Measurements from ENCODE around the gene C1orf21.

Gene C1orf21

DNA sequence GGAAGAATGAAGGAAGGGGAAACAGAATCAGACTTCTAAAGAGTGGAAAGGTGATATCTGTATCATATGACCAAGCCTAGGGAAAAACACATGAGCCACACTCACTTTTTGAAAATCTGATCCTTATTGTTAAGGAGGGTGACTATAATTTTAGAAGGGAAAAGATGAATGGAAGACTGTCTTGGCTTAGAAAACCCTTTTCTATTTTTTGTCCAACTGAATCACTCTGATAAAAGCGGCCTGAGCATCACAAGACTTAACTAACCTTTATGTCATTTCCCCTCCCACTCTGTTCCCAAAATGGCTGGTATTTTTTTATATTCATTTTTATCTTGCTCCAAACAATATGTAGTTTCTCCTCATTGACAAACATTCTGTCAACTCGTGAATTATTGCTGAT, 169.8 kb downstream of the C1orf21 start:
- DNase-seq (ENCODE audit: low spot score): no peak

DNA sequence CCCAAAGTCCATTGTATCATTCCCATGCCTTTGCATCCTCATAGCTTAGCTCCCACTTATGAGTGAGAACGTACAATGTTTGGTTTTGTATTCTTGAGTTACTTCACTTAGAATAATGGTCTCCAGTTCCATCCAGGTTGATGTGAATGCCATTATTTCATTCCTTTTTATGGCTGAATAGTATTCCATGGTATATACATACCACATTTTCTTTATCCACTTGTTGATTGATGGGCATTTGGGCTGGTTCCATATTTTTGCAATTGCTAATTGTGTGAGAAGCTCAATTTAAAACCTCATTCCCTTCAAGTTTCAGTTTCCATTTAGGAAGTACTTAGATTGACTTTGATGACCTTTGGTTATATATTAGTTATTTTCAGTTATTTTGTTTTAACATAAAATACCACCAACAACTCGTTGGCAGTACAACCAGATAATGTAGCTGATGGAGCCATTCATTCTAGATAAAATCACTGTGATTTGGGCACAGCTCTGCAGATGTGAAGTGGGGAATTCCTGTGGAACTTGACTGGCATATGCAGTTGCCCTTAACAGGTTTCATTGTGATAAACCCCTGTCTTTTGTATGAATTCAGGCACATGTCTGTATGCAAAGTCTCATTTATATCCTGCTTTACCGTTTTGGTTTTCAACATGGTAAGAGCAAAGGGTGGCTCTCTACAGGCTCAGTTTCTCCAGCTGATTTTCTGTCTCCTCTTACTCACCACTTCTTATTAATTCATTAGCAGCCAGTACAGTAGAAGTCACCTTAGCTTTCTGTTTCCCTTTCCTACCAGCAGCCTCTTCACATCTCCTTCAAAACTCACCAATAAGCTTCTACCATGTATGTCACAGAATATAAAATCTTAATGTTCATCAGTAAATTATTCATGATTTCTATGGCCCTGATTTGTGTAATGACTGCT, 170.9 kb downstream of the C1orf21 start:
- no peak for DNase-seq (ENCODE audit: low spot score)

DNA sequence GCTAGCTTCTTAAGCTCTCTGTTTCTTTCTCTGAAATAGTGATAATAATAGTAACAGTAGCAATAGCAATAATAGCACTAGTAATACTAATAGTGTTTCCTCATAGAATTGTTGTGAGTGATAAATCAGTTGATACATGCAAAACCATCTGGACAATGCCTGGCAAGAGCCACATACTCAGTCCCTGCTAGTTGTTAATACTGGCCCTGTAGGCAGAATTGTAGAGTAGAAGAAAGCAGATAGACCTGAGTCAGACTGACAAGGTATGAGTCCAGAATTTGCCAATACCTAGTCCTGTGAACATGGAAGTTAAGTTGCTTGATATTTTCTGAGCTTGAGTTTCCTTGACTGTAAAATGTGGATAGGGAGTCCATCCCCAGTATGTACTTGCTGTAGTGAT, 171.9 kb downstream of the C1orf21 start:
- DNase-seq (ENCODE audit: low spot score): no peak

DNA sequence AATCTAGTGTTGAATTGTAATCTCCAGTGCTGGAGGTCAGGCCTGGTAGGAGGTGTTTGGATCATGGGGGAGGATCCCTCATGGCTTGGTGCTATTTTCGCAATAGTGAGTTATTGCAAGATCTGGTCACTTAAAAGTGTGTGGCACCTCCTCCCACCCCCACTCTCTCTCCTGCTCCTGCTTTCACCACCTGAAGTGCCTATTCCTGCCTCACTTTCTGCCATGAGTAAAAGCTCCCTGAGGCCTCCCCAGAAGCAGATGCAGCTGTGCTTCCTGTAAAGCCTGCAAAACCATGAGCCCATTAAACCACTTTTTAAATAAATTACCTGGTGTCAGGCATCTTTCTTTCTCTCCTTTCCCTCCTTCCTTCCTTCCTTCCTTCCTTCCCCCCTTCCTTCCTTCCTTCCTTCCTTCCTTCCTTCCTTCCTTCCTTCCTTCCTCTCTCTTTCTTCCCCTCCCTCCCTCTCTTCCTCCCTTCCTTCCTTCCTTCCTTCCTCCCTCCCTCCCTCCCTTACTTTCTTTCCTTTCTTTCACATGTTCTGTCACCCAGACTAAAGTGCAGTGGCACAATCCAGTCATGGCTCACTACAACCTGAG, 172.4 kb downstream of the C1orf21 start:
- no peak for DNase-seq (ENCODE audit: low spot score)

DNA sequence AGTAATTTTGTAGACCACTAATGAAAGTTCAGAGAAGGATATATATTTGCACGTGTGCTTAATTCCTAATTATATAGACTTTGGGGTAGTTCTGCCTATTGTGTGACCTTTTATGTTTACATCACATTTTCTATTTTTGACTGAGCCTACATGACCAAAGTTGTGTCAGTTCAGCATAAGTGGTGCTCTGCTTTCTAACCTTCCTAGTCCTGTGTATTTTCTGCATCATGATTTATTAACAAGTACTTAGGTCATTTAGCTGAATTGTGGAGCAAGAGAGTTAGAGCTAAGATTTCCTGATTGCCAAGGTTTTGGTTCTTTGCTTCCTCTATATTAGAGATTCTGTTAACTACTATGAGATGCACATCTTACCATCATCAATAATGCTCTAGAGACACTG, 176.0 kb downstream of the C1orf21 start:
- DNase-seq (ENCODE audit: low spot score): no peak

DNA sequence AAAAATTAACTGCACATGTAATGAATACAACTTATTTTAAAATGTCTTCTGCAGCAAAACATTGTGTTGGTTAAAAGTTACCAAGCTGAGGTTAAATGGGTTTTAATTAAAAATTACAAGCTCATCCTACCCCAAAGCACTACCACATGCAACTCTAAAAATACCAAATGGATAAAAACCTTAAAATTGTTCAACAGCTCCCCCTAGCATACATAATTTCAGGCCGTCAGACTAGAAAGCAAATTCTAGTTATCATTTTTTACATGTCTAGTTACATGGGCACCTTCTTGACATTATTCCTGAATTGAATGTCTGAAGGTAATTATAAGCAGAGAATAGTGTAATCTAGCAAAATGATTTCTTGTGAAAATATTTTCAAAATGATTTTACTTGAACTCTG, 176.5 kb downstream of the C1orf21 start:
- peak; percentile 29 for DNase-seq (ENCODE audit: low spot score)

DNA sequence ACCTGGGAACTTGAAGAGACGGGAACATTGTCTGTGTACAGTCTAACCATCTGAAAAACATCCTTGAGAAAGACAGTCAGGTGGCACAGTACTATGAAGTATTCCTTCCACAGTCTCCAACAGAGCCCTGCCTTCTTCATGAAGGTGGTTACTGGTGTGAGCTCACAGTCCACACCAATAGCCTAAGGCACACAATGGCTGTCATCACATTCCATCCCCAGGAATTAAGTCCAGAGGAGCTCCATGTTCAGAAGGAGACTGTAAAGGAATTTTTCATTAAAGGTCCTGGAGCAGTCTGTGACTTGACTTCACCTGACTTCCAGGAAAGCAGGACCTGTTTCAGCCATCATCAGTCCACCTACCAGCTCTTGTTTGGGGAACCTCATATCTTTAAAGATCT, 180.2 kb downstream of the C1orf21 start:
- no peak for DNase-seq (ENCODE audit: low spot score)

DNA sequence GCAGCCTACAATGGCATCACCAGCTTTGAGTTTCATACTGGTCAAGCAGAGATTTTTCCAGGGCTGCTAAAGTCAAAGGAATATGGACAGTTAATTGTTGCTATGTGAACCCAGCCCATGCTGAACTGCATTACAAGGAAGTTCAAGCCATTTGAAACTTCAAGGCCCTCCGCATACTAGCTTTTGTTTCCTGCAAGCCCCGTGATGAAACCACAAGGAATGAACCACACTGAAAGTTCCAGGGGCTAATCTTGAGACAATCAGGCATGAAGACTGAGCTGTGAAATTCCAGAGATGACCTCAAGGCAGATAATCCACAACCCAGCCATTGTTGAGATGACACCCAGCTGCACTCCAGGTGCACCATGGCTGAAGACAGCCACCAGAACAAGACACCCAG, 180.8 kb downstream of the C1orf21 start:
- DNase-seq (ENCODE audit: low spot score): no peak

DNA sequence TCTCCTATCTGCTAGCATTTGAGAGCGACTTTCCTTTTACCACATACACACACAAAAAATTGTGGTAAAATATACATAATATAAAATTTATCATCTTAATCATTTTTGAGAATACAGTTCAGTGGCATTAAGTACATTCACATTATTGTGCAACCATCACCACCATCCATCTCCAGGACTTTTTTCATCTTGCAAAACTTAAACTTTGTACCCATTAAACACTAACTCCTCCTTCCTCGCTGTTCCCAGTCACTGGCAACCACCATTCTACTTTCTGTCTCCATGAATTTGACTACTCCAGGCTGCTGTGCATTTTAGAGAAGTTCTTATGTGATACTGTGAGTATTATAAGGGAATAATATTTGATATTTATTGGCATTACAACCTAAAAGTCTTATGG, 181.3 kb downstream of the C1orf21 start:
- DNase-seq (ENCODE audit: low spot score): no peak

DNA sequence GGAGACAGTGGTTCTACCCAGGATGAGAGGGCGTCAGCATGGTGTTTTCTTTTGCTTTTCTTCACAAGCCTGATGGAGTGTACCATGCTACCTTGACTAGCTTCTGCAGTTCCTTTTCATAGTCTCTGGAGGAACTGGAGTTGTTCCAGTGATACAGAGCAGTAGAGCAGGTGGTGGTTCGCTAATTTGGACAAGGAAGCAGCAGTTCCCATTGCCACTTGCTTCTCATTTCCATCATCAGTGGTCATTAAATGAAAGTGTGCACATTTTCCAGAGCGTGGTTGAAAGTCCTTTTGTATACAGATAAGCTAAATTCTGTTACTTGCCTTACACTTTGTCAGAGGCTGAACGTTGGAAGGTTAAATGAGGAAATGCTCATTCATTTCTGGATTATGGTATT, 182.3 kb downstream of the C1orf21 start:
- no peak for DNase-seq (ENCODE audit: low spot score)

DNA sequence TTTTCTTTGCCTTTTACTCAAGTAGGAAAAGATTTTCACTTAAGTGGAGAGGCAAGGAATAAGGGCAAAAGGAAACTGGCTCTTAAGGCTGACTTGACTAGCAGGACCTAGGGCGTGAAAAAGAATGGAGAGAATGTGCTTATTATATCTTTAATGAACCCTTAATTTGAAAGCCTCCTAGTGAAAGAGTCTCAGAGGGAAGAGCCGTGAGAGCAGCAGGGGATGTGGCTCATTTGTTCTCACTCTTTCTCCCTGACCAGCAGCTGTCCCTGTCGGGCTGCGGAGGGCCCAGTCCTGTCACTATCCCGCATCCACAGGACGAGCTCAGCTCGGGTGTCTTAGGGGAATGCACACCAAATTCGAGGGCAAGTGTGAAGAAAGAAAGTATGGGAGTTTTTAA, 187.8 kb downstream of the C1orf21 start:
- peak; percentile 10 for DNase-seq (ENCODE audit: low spot score)

DNA sequence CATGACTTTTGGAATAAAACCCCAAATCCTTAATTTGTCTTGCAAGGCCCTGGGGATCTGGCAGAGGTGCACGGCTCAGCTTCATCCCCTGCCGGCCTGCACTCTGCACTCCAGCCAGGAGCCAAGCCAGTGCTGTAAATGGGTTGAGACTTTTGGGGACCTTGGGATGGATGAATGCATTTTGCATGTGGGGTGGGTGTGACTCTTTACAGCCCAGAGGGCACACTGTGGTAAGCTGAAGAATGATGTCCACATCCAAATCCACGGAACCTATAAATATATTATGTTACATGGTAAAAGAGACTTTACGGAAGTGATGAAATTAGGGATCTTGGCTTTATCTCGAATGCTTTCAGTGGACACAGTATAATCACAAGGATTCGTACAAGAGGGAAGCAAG, 190.0 kb downstream of the C1orf21 start:
- peak; percentile 12 for DNase-seq (ENCODE audit: low spot score)

DNA sequence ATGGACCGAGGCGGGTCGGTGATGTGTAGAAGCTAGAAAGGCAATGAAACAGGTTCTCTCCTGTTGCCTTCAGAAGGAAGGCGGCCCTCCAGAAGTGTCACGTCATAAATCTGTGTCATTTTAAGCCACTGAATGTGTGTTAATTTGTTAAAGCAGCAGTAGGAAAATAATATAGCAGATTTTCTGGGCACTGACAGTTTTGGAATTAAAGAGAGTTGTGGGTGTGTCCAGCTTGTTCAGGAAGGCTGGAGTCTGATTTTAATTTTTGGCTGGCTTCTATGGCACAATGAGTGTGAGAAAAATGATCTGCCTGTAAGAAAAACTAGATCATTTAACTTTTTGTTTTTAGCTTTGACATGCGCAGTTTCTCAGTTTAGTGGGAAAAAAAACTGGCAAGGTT, 190.5 kb downstream of the C1orf21 start:
- DNase-seq (ENCODE audit: low spot score): peak; percentile 9

DNA sequence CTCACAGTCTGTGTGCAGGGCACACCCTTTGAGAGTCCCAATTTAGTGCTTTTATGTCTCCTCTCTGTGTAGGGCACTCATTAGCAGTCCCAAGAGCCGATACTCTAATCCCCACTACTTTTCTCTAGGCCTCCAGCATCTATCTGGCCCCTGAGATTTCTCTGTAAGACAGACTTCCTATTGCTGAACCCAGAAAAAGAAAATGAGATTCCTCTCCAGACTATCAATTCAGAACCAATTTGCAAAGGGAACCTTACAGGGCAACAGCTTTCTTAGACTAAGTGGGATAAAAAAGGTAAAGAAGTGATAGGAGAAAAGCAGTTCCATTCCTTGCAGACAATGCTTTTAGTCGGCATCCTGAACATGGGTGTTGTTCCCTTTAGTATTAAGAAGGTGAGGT, 195.6 kb downstream of the C1orf21 start:
- no peak for DNase-seq (ENCODE audit: low spot score)

DNA sequence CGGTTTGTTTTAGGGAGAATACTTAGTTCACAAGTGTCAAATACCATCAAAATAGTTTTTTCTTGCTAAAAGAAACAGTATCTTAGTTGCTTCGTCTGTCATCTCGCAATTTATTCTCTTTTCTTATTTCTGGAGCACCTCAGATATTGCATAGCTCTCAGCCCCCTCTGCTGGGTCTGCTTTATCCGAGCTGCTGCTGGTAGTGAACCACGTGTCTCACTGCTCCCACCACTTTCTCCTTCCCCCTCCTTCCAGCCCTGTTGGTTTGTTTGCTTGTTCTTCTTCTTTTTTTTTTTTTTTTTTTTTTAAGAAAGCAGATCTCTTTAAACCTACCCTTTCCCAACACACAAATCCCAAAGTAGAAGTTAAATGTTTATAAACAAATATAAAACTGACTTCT, 197.0 kb downstream of the C1orf21 start:
- no peak for DNase-seq (ENCODE audit: low spot score)

DNA sequence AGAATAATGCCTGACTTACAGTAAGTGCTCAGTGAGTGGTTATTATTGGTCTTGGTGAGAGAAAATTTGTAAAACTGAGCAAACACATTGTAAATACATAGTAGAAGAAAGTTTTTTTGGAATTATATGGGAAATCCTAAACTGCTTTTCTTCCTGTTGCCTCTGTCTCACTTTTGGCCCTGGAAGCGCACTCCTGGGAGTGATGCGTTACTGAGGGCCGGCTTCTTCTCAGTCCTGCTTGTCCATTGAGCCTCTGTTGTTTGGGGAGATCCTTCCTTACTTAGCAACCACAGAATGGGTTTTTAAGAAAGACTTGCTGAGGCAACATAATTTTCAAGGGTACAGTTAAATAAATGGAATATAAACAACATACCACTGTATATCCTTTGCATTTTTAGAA, 201.9 kb downstream of the C1orf21 start:
- no peak for DNase-seq (ENCODE audit: low spot score)

DNA sequence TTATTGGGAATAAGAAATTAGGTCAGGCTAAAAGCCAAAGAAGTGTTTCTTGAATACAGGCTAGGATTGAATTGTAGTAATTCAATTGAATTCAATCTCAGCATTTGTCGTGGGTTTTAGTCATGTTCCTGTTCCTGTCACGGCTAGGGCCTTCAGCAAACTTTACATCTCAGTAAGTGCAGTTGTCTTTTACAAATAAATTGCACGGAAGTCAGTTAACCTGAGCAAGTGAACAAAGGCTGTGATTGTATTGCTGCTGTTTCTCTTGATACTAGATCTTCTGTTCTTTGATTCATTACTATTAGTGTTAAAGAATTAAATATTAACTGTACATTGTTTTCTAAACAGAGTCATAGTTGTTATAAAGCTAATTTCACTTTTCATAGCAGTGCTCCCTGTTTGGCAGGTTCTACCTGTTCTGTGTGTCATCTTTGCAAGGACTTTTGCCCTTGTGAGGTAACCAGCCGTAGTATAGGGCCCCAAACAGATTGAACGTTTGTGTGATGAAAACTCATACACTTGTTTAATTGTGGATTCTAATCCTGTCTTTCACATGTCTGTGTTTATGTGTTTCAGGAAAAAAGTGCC, 203.4 kb downstream of the C1orf21 start:
- no peak for DNase-seq (ENCODE audit: low spot score)

DNA sequence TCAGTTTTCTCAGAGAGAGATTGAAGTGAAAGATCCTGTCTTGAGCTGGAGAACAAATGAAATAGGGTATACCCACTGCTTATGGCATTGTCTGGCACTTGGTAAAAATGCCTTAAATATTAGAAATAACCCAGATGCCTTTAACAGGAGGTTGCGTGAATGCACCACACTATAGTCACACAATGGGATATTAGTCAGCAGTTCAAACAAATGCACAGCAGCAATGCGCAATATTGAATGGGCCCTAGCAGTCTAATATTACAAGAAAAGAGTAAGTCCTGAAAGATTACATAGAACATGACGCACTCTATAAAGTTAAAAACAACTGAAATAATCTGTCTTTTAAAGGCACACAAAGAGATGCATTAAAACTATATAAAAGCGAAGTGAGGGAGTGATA, 206.8 kb downstream of the C1orf21 start:
- DNase-seq (ENCODE audit: low spot score): no peak

DNA sequence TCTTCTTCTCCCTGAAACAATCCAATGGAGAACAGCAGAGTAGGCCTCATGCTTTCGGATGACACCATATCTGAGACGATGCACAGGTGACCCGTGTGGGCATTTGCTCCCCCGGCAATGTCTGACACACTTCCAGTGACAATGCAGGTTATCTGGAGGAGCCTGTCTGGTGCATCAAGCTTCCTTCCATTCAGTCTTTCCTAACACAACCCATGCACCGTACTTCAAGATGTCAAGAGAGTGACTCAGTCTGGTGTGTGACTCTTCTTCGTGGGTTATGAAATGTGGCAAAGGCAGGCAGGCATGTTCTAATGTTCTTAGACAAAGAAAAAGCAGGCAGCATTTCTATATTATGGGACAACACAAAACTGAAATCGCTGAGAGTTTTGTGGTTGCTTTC, 208.8 kb downstream of the C1orf21 start:
- DNase-seq (ENCODE audit: low spot score): no peak

DNA sequence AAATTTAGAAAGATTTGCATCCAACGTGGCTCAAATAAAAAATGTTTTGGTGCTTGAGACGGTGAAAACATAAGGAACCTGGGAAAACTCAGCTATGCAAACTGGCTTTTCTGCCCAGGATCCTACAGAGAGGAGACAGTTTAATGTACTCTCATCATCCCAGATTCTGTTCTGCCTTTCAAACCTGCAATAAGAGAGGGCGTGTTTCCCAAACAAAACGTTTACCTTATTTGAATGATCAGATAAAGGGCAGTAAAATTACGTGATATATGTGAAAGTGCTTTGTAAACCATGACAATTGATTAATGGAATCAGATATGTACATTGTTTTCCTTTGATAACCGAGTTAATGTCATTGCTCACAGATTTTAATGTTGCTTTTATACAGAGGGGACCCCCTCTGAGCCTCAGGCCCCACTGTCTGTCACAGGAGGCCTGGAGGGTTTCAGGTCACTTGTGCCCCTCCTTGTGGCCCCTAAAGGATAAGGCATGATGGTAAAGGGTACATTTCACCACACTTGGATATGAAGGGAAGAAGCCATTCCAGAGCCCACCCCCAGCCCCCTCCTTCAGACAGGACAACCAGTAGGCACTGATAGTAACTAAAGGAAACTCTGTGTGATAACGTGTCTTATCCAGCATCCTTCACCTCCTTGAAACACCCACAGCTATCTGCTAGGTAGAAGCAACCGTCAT, 210.3 kb downstream of the C1orf21 start:
- DNase-seq (ENCODE audit: low spot score): no peak

DNA sequence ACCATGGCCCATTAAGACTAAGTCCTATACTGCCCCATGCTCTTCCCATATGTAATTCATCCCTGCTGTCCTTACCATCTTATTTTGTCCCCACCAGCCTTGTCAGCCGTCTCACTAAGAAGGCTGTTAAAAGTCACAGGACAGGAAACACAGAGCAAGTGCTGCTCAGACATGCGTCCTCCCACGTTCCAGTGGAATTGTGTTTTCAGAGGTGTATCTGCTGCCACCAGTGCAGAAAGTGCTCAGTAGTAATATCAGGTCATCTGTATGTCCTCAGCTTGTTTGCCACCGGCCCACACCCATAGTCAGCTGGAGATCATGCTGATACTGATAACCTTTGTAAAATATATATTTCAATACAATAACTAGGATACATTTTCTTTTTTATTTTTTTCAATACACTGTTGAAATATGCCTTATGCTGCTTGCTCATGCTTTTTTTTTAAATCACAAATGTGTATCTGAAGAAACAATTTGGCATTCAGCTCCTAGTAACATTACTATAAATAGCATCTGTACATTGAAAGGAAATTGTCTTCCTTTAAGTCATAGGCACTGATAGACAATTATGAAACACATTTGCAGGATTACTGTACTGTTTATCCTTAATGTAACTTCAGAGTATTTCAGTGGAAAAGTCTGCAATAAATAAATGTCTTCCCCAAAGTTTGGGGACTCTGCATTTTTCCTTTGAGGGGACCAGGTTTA, 211.0 kb downstream of the C1orf21 start:
- no peak for DNase-seq (ENCODE audit: low spot score)
